Neural progenitor cell (in vitro differentiated cells): ENCODE results near the gene CDH23. TPM values are rescaled to one million over a fixed set of nuclear protein-coding genes. Genes with fewer than 3 reads are reported as not detected.

Experiments used
- DNase-seq: peaks from one replicate; pipeline ENCODE4 v3.0.0-alpha.2; 2016; ENCODE audit warnings: low spot score
- H2AFZ ChIP-seq: fragments of 200-600 bp; sonication (generic); replicated peaks from 2 replicates; pipeline ENCODE4 v1.6.1; 2016; ENCODE audit warnings: antibody characterized with exemption
- H3F3A ChIP-seq: fragments of 200-600 bp; sonication (generic); 2 replicates; pipeline ENCODE4 v1.6.1; 2016; ENCODE audit warnings: antibody characterized with exemption, low read depth
- H3K27ac ChIP-seq: fragments of 200-600 bp; sonication (generic); 2 replicates; pipeline ENCODE4 v1.5.1; 2016; ENCODE audit warnings: mild to moderate bottlenecking
- H3K27me3 ChIP-seq: fragments of 200-600 bp; sonication (generic); 2 replicates; pipeline ENCODE4 v1.6.1; 2016; ENCODE audit warnings: mild to moderate bottlenecking, moderate library complexity
- H3K36me3 ChIP-seq: fragments of 200-600 bp; sonication (generic); 2 replicates; pipeline ENCODE4 v1.5.1; 2016
- H3K4me1 ChIP-seq: fragments of 200-600 bp; sonication (generic); 2 replicates; pipeline ENCODE4 v1.6.1; 2016; ENCODE audit warnings: mixed run types
- H3K4me2 ChIP-seq: fragments of 200-600 bp; sonication (generic); 2 replicates; pipeline ENCODE4 v1.6.1; 2016
- H3K4me3 ChIP-seq: fragments of 200-600 bp; sonication (generic); 2 replicates; pipeline ENCODE4 v1.5.1; 2016
- H3K79me2 ChIP-seq: fragments of 200-600 bp; sonication (generic); 2 replicates; pipeline ENCODE4 v1.6.1; 2016; ENCODE audit warnings: low read depth
- H3K9ac ChIP-seq: fragments of 200-600 bp; sonication (generic); 2 replicates; pipeline ENCODE4 v1.6.1; 2016
- H3K9me3 ChIP-seq: fragments of 200-600 bp; sonication (generic); 2 replicates; pipeline ENCODE4 v1.5.1; 2016; ENCODE audit warnings: low read depth
- H4K20me1 ChIP-seq: fragments of 200-600 bp; sonication (generic); 2 replicates; pipeline ENCODE4 v1.6.1; 2016; ENCODE audit warnings: low read depth
- H3K27ac Mint-ChIP-seq: 3 replicates; pipeline ENCODE4 v1.8.0; 2021; ENCODE audit warnings: mixed read lengths
- H3K27me3 Mint-ChIP-seq: 2 replicates; pipeline ENCODE4 v1.8.0; 2022; ENCODE audit warnings: low read depth, mild to moderate bottlenecking, inconsistent platforms, moderate library complexity, mixed read lengths; ENCODE audit not compliant: insufficient read depth
- H3K36me3 Mint-ChIP-seq: 3 replicates; pipeline ENCODE4 v1.8.0; 2021; ENCODE audit warnings: mixed read lengths
- H3K4me1 Mint-ChIP-seq: 3 replicates; pipeline ENCODE4 v1.8.0; 2021; ENCODE audit warnings: mixed read lengths
- H3K4me3 Mint-ChIP-seq: 3 replicates; pipeline ENCODE4 v1.8.0; 2021; ENCODE audit warnings: mild to moderate bottlenecking, moderate library complexity, mixed read lengths
- H3K9me3 Mint-ChIP-seq: 3 replicates; pipeline ENCODE4 v1.8.0; 2020; ENCODE audit warnings: mixed read lengths
- CTCF ChIP-seq: fragments of 200-600 bp; sonication (generic); IDR thresholded peaks from 2 replicates; pipeline ENCODE4 v1.5.1; 2017; ENCODE audit warnings: antibody characterized with exemption, mild to moderate bottlenecking
- EZH2 ChIP-seq: fragments of 200-600 bp; sonication (generic); IDR thresholded peaks from 2 replicates; pipeline ENCODE4 v1.6.1; 2017; ENCODE audit warnings: antibody characterized with exemption, mild to moderate bottlenecking, moderate library complexity
- EZH2phosphoT487 ChIP-seq: fragments of 200-600 bp; sonication (generic); IDR thresholded peaks from 2 replicates; pipeline ENCODE4 v1.6.1; 2017; ENCODE audit warnings: antibody characterized with exemption
- total RNA-seq: library from RNA; depleted of rRNA; stranded (reverse); fragments of >200 nt; gene quantifications from 2 replicates; pipeline ENCODE4 v1.2.3, GENCODE V29; 2015; ENCODE audit warnings: low replicate concordance

The CDH23 gene
- total RNA-seq, 1 donor from 2014 or later: 5.9 TPM

GRCh38 chr10:71854031-71854430 is 457.3 kb downstream of the CDH23 start:
- no peak for DNase-seq
- H3K79me2 ChIP-seq: peaks cover 20% of the 10 kb centered on the region
- TF ChIP-seq EZH2phosphoT487 (no peak), EZH2 (no peak), CTCF (no peak)
- H3K27me3 ChIP-seq: no peaks in the 10 kb centered on the region
- H3K27ac ChIP-seq: no peak overlapping the region
- H3K9ac ChIP-seq: no peak overlapping the region
- no peak overlapping the region for H3K4me3 ChIP-seq
- H3K4me3 Mint-ChIP-seq: peak overlapping the region; percentile 37
- H2AFZ ChIP-seq: peak overlapping the region; percentile 22
- H3K9me3 Mint-ChIP-seq: no peaks in the 10 kb centered on the region
- no peak overlapping the region for H3K4me2 ChIP-seq
- peak overlapping the region; percentile 78 for H3K27ac Mint-ChIP-seq
- peaks cover 6% of the 10 kb centered on the region for H3K36me3 Mint-ChIP-seq
- no peaks in the 10 kb centered on the region for H3K9me3 ChIP-seq
- H3F3A ChIP-seq: peaks cover 8% of the 10 kb centered on the region
- peaks cover 11% of the 10 kb centered on the region for H3K27me3 Mint-ChIP-seq
- no peaks in the 10 kb centered on the region for H3K36me3 ChIP-seq
- peaks cover 4% of the 10 kb centered on the region for H3K4me1 ChIP-seq
- peaks cover 11% of the 10 kb centered on the region for H4K20me1 ChIP-seq
- peaks cover 28% of the 10 kb centered on the region for H3K4me1 Mint-ChIP-seq

DNA sequence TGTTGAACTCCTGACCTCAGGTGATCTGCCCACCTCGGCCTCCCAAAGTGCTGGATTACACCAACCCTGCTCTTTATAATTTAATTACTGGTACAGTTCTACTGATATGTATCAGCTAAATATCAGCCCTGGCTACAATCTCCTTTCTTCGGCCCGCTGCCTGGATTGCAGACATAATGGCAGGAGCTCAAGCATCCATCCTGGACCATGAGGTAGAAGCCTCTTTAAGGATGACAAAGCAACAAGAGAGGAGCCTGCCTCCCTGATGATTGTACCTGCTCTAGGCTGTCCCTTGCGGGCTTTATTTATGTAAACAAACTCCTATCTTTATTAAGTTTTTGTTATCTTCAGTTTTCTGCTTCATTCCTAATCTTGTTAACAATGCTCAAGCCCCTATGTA is 459.9 kb downstream of the CDH23 start:
- H2AFZ ChIP-seq: no peak overlapping the region
- Mint-ChIP-seq H3K36me3 (no peaks in the 10 kb centered on the region), H3K27me3 (peaks cover 16% of the 10 kb centered on the region), H3K9me3 (no peaks in the 10 kb centered on the region), H3K4me1 (peaks cover 25% of the 10 kb centered on the region), H3K27ac (no peak overlapping the region), H3K4me3 (no peak overlapping the region)
- H3K4me3 ChIP-seq: no peak overlapping the region
- H3K4me1 ChIP-seq: peaks cover 11% of the 10 kb centered on the region
- H3K4me2 ChIP-seq: no peak overlapping the region
- H3K27me3 ChIP-seq: no peaks in the 10 kb centered on the region
- DNase-seq: no peak
- H3K9ac ChIP-seq: no peak overlapping the region
- H3K36me3 ChIP-seq: no peaks in the 10 kb centered on the region
- H3K27ac ChIP-seq: no peak overlapping the region
- TF ChIP-seq EZH2phosphoT487 (no peak), EZH2 (no peak), CTCF (no peak)
- H3K79me2 ChIP-seq: no peaks in the 10 kb centered on the region
- H4K20me1 ChIP-seq: no peaks in the 10 kb centered on the region
- H3F3A ChIP-seq: peaks cover 18% of the 10 kb centered on the region
- H3K9me3 ChIP-seq: no peaks in the 10 kb centered on the region

DNA sequence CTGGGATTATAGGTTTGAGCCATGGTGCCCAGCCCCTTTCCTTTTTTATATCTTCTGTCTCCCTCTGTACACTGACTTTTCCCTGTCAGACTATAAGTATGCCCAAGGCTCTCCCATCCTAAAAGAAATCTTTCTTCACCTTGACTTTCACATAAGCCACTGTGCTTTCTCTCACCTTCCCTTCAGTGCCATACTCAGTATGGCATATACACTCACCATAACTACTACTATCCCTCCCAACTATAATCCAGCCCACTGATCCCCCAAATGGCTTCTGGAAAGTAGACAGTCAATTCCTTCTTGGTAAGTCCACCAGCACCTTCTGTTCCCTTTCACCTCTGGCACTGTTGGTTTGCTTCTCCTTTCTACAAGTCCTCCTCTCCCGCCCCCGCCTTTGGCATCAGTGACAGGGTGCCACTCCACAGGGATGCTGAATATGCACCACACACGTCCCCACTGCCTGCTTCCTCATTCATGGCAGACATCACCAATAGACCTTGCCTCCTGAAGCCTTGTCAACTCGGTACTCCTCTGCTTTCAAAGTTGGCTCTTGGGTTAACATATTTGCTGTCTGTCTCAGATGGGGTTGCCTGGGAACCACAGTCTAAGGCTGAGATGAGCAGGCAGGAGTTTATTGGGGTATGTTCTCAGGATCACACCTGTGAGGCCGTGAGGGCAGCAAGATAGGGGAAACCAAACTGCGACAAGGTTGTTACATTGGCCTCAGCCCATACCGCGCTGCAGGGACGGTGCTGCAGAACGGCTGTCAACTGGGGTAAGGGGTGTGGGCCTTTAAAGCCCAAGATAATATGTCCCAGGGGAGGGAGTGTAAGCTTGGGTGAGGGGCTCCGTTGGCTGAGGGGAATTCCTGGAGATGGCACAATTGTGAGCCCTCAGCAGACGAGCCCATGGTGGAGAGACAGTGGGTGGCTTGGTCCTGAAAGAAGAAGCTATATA is 461.5 kb downstream of the CDH23 start:
- Histone ChIP-seq H3K27ac (no peak overlapping the region), H3K79me2 (no peaks in the 10 kb centered on the region), H3K4me2 (no peak overlapping the region), H3K4me3 (no peak overlapping the region), H3F3A (peaks cover 13% of the 10 kb centered on the region), H3K4me1 (peaks cover 11% of the 10 kb centered on the region), H4K20me1 (no peaks in the 10 kb centered on the region), H3K27me3 (no peaks in the 10 kb centered on the region), H3K9me3 (no peaks in the 10 kb centered on the region), H3K9ac (no peak overlapping the region), H3K36me3 (no peaks in the 10 kb centered on the region), H2AFZ (no peak overlapping the region)
- no peak overlapping the region for H3K4me3 Mint-ChIP-seq
- no peaks in the 10 kb centered on the region for H3K36me3 Mint-ChIP-seq
- peaks cover 16% of the 10 kb centered on the region for H3K27me3 Mint-ChIP-seq
- TF ChIP-seq EZH2phosphoT487 (no peak), CTCF (no peak), EZH2 (no peak)
- H3K27ac Mint-ChIP-seq: peak overlapping the region; percentile 29
- DNase-seq: no peak
- H3K4me1 Mint-ChIP-seq: peaks cover 21% of the 10 kb centered on the region
- no peaks in the 10 kb centered on the region for H3K9me3 Mint-ChIP-seq
